HPDE6-E6E7 (cell line): Measurements from ENCODE around the gene KDM7A.
"Not testable (repeated sequence)": the region's sequence is repeated elsewhere in the genome, so short reads cannot be mapped to it uniquely, and the experiment has no call there.

ENCODE experiments used
- DNase-seq: peaks from one replicate; pipeline ENCODE4 v3.0.0; 2011; ENCODE audit warnings: missing footprints; ENCODE audit errors: extremely low spot score

KDM7A gene

GRCh38 chr7:140176811-140177702, at the start of gene KDM7A:
TSS of gene KDM7A (minus strand) at chr7:140176983. CDS start at chr7:140176937, 46 bp downstream.
- DNase-seq = peak; percentile 69

- no peak for DNase-seq
Observed at GRCh38 chr7:140225562-140226249, 48.9 kb upstream of the KDM7A start.

GRCh38 chr7:140223515-140224221, 46.9 kb upstream of the KDM7A start:
- no peak for DNase-seq

- no peak for DNase-seq
Observed at GRCh38 chr7:140222814-140223213, 46.0 kb upstream of the KDM7A start.

GRCh38 chr7:140219672-140220524, 43.1 kb upstream of the KDM7A start:
- no peak for DNase-seq

- DNase-seq = no peak
Observed at GRCh38 chr7:140218656-140219055, 41.9 kb upstream of the KDM7A start.

- no peak for DNase-seq
Observed at GRCh38 chr7:140217750-140218501, 41.1 kb upstream of the KDM7A start.

- no peak for DNase-seq
Observed at GRCh38 chr7:140215281-140215680, 38.5 kb upstream of the KDM7A start.

GRCh38 chr7:140214075-140214684, 37.4 kb upstream of the KDM7A start:
- DNase-seq = no peak

- no peak for DNase-seq
Observed at GRCh38 chr7:140213684-140214074, 36.9 kb upstream of the KDM7A start.

GRCh38 chr7:140212100-140212881, 35.5 kb upstream of the KDM7A start:
- peak; percentile 49 for DNase-seq

- no peak for DNase-seq
Observed at GRCh38 chr7:140211698-140212097, 34.9 kb upstream of the KDM7A start.

GRCh38 chr7:140209866-140210609, 33.3 kb upstream of the KDM7A start:
- DNase-seq = no peak

GRCh38 chr7:140206616-140207389, 30.0 kb upstream of the KDM7A start:
- DNase-seq = no peak

GRCh38 chr7:140205600-140205999, 28.8 kb upstream of the KDM7A start:
- DNase-seq = no peak

- DNase-seq = no peak
Observed at GRCh38 chr7:140203556-140203955, 26.8 kb upstream of the KDM7A start.

- DNase-seq = not testable (repeated sequence)
Observed at GRCh38 chr7:140202942-140203341, 26.2 kb upstream of the KDM7A start.

GRCh38 chr7:140201393-140201792, 24.6 kb upstream of the KDM7A start:
- DNase-seq = no peak
